ENCODE measurements around the gene MAPK8.

- TF ChIP-seq CTCF (conservative IDR thresholded peaks at IDR 0.05) (no peak), EZH2 (IDR thresholded peaks at IDR 0.05; ENCODE audit: low read depth) (no peak)
These were observed 163.8 kb downstream of the MAPK8 start for GRCh38 chr10:48470115-48470892.

Measured in PC-9 (cell line).